Suprapubic skin (tissue), 4 donors: ENCODE measurements around the gene MANEAL. TPM values are rescaled to one million over a fixed set of nuclear protein-coding genes. Genes with fewer than 3 reads are reported as not detected.

Experiments
- DNase-seq, 2 donors: peaks; one replicate each; pipeline ENCODE4 v3.0.0-alpha.2; 2019; ENCODE audit warnings: low spot score in 2 of 2
- H3K27ac ChIP-seq: fragments of 200-600 bp; sonication (generic); one replicate; pipeline ENCODE4 v1.5.1; 2019
- H3K27me3 ChIP-seq: fragments of 200-600 bp; sonication (generic); one replicate; pipeline ENCODE4 v1.5.1; 2019
- H3K36me3 ChIP-seq: fragments of 200-600 bp; sonication (generic); one replicate; pipeline ENCODE4 v1.5.1; 2019
- H3K4me1 ChIP-seq: fragments of 200-600 bp; sonication (generic); one replicate; pipeline ENCODE4 v1.5.1; 2019
- H3K4me3 ChIP-seq: fragments of 200-600 bp; sonication (generic); one replicate; pipeline ENCODE4 v1.5.1; 2019; ENCODE audit warnings: mild to moderate bottlenecking
- H3K9me3 ChIP-seq: fragments of 200-600 bp; sonication (generic); one replicate; pipeline ENCODE4 v1.5.1; 2019
- CTCF ChIP-seq, 2 donors: fragments of 200-600 bp in 1 of 2; fragments of 450-650 bp in 1 of 2; sonication (generic) in 1 of 2; IDR thresholded peaks; one replicate each; pipeline ENCODE4 v1.5.1; 2016 to 2019; ENCODE audit warnings: antibody characterized with exemption in 2 of 2, mild to moderate bottlenecking in 1 of 2, moderate library complexity in 1 of 2
- EP300 ChIP-seq: sonication (generic); formaldehyde crosslinking; IDR thresholded peaks from one replicate; pipeline ENCODE4 v1.6.1; 2017; ENCODE audit warnings: antibody characterized with exemption
- POLR2A ChIP-seq, 2 donors: fragments of 450-650 bp; IDR thresholded peaks; one replicate each; pipeline ENCODE4 v1.6.1; 2017; ENCODE audit warnings: antibody characterized with exemption in 2 of 2, mild to moderate bottlenecking in 2 of 2, moderate library complexity in 2 of 2
- POLR2AphosphoS5 ChIP-seq, 3 donors: sonication (generic); formaldehyde crosslinking; IDR thresholded peaks; one replicate each; pipeline ENCODE4 v1.6.1; 2017; ENCODE audit warnings: antibody characterized with exemption in 3 of 3
- WGBS: methylation state at CpG from one replicate; pipeline ENCODE4 v1.1.5; 2018; 5-methylcytosine and 5-hydroxymethylcytosine counted together
- total RNA-seq, 4 donors: library from RNA; depleted of rRNA; stranded (reverse); fragments of >200 nt; gene quantifications; one replicate each; pipeline ENCODE4 v1.1.0, GENCODE V29; 2016

Gene MANEAL
- total RNA-seq, 4 donors from 2014 or later = 6.7 to 9.2 (median 7.5) TPM

DNA sequence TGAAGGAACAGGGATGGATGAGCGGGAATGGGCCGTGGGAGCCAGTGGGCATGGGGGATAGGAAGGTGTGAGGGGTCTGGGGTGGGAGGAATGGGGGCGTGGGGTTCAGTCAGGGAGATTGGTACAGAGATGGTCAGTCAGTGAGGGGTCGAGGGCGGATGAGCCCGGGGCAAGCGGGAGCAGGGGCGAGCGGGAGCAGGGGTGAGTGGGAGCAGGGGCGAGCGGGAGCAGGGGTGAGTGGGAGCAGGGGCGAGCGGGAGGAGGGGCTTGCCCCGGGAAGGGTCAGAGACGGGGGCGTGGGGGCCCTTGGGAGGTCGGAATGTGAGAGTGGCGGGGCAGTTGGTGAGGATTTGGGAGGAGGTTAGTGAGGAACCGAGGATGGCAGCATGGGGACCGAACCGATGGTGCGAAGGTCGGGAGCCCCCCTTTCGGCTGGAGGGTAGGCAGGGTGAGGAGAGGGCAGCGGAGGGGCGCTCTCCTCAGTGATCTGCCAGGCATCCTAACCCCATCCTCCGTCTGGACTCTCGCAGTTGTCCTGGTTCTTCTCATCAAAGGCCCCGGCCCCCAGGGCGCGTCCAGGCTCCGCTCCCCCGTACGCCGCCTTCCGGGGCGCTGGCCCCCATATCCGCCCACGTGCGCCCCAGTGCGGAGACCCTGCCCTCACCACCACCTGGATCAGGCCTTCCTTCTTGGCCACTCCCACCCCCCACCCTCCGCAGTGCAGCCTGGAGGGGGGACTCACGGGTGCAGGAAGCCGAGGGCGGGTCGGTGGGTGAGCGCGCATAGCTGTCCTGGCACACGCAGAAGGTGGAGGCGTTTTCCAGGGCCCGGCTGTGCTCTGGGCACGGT lies 40.0 kb upstream of the MANEAL start:
- no peak for DNase-seq

DNA sequence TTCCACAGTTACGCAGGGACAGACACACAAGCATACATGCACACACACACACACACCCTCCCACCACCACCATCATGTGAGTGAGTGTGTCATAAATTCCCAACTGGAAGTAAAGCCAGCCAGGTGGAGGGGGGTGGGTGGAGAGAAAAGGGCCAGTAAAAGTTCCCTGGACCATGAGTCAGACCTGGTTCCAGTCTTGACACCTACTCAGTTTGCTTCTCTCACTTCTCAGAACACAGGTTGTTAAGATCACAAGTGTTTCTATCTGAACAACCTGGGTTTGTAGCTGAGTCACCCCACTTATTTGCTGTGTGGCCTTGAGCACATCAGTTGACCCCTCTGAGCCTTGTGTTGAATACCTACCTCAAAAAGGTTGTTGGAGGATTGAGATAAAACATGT lies 38.4 kb upstream of the MANEAL start:
- 13% methylated on average over 1 of the region's 1 CpG for WGBS
- no peaks in the 10 kb centered on the region for H3K36me3 ChIP-seq
- peaks cover 19% of the 10 kb centered on the region for H3K4me1 ChIP-seq
- TF ChIP-seq POLR2A (IDR thresholded peaks at IDR 0.05) (no peak), CTCF (IDR thresholded peaks at IDR 0.05) (no peak), EP300 (no peak), POLR2AphosphoS5 (IDR thresholded peaks at IDR 0.05) (no peak)
- peaks cover 100% of the 10 kb centered on the region for H3K27me3 ChIP-seq
- no peaks in the 10 kb centered on the region for H3K9me3 ChIP-seq
- H3K27ac ChIP-seq = no peak overlapping the region
- no peak for DNase-seq
- no peak overlapping the region for H3K4me3 ChIP-seq

More for the DNA sequence above, 40.0 kb upstream of the MANEAL start:
- no peaks in the 10 kb centered on the region for H3K9me3 ChIP-seq
- H3K27ac ChIP-seq = no peak overlapping the region
- H3K27me3 ChIP-seq = peaks cover 93% of the 10 kb centered on the region
- H3K36me3 ChIP-seq = no peaks in the 10 kb centered on the region
- H3K4me1 ChIP-seq = peaks cover 19% of the 10 kb centered on the region
- H3K4me3 ChIP-seq = peak overlapping the region; percentile 48
- WGBS = 6% methylated on average over 28 of the region's 52 CpGs
- no peak for TF ChIP-seq CTCF (IDR thresholded peaks at IDR 0.05)
- TF ChIP-seq POLR2AphosphoS5 (IDR thresholded peaks at IDR 0.05) = no peak
- no peak for TF ChIP-seq EP300
- TF ChIP-seq POLR2A (IDR thresholded peaks at IDR 0.05) = no peak

DNA sequence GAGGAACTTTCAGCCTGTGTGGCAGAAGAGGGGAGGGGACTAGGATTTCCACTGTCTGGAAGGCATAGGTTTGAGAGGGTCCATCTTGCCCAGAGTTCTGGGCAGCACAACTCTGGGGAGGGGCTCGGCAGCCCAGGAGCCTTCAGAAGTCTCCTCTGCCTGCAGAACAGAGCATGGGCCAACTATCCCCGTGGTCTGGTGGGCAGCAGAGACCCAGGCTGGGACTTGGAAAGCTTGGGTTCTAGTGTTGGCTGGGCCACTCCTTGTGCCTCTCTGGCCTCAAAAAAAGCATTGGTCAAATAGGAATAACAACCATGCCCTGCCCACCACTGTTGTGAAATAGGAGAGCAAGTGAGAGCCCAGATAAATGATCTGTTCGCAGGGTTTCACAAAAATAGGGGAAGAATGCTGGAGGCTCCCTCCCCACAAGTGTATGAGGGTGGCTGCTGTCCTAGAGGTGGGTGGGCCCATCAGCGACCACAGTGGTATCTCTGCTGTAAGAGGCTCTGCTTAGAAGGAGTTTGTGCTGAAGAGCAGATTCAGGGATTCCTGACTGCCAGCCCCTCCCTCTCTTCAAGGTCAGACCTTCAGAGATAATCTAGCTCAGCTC lies 37.6 kb upstream of the MANEAL start:
- 55% methylated on average over 3 of the region's 4 CpGs for WGBS
- Histone ChIP-seq H3K4me1 (peaks cover 19% of the 10 kb centered on the region), H3K36me3 (no peaks in the 10 kb centered on the region), H3K27me3 (peaks cover 100% of the 10 kb centered on the region), H3K9me3 (no peaks in the 10 kb centered on the region), H3K4me3 (no peak overlapping the region), H3K27ac (no peak overlapping the region)
- TF ChIP-seq CTCF (IDR thresholded peaks at IDR 0.05) (no peak), POLR2AphosphoS5 (IDR thresholded peaks at IDR 0.05) (no peak), POLR2A (IDR thresholded peaks at IDR 0.05) (no peak)
- no peak for DNase-seq

DNA sequence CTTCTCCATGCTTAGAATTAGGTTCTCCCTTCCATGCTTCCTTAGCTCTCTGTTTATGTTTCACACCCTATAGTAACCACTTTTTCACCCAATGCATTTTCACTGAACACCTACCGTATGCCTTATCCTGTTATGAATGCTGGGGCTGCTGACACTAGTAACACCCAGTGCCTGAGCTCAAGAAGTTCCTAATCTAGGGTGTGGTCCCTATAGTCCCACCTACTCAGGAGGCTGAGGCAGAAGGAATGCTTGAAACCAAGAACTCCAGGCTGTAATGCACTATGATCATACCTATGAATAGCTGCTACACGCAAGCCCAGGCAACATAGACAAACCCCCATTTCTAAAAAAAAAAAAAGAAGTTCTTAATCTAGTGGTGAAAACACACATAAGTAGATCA lies 34.2 kb upstream of the MANEAL start:
- DNase-seq = no peak
- Histone ChIP-seq H3K27me3 (peaks cover 100% of the 10 kb centered on the region), H3K36me3 (no peaks in the 10 kb centered on the region), H3K4me3 (no peak overlapping the region), H3K4me1 (no peaks in the 10 kb centered on the region), H3K27ac (no peak overlapping the region), H3K9me3 (no peaks in the 10 kb centered on the region)
- WGBS = 86% methylated on average over 2 of the region's 2 CpGs
- TF ChIP-seq POLR2AphosphoS5 (IDR thresholded peaks at IDR 0.05) (no peak), POLR2A (IDR thresholded peaks at IDR 0.05) (no peak), CTCF (IDR thresholded peaks at IDR 0.05) (no peak), EP300 (no peak)

GRCh38 chr1:37761416-37762095 lies 32.1 kb upstream of the MANEAL start:
- WGBS = 56% methylated on average over 62 of the region's 68 CpGs
- no peak for DNase-seq
- peaks cover 100% of the 10 kb centered on the region for H3K27me3 ChIP-seq

More at GRCh38 chr1:37761416-37762095, 32.1 kb upstream of the MANEAL start:
- Histone ChIP-seq H3K4me1 (peaks cover 10% of the 10 kb centered on the region), H3K27ac (no peak overlapping the region), H3K4me3 (no peak overlapping the region), H3K36me3 (no peaks in the 10 kb centered on the region), H3K9me3 (no peaks in the 10 kb centered on the region)
- TF ChIP-seq CTCF (IDR thresholded peaks at IDR 0.05) = no peak
- no peak for TF ChIP-seq POLR2AphosphoS5 (IDR thresholded peaks at IDR 0.05)
